22Rv1 (cell line): ENCODE results near the gene PLAGL1.
"Not testable (repeated sequence)": the region's sequence is repeated elsewhere in the genome, so short reads cannot be mapped to it uniquely, and the experiment has no call there.

Experiments used
- H3K27ac ChIP-seq: fragments of 450-650 bp; 2 replicates; pipeline ENCODE4 v1.5.1; 2017
- ZFX ChIP-seq: fragments of 450-650 bp; IDR thresholded peaks from 2 replicates; pipeline ENCODE4 v1.6.1; 2017; ENCODE audit warnings: antibody characterized with exemption, borderline replicate concordance
- TF ChIP-seq, protein P1 (sequence below): fragments of 450-650 bp; IDR thresholded peaks from 2 replicates; pipeline ENCODE4 v1.5.1; 2017; ENCODE audit warnings: mild to moderate bottlenecking

The PLAGL1 gene

DNA sequence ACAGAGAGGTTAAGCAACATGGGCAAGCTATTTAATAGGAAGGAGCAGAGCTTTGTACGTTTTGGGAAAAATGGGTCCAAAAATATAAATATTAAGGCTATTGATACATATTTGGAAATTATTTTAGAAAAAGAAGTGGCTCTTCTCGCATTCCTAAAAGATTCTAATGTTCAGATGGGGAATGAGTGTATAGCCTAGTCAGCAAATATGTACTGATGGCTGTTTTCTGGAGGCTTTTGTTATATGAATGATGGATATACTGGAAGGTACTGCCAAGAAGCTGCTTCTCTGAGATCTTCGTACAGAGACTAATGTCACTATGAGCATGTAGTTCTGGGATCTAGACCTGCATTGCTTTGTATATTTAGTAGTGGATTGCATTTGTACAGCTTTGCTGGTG is 71.7 kb downstream of the PLAGL1 start:
- H3K27ac ChIP-seq: no peak overlapping the region
- no peak for TF ChIP-seq ZFX
- TF ChIP-seq, protein P1, sequence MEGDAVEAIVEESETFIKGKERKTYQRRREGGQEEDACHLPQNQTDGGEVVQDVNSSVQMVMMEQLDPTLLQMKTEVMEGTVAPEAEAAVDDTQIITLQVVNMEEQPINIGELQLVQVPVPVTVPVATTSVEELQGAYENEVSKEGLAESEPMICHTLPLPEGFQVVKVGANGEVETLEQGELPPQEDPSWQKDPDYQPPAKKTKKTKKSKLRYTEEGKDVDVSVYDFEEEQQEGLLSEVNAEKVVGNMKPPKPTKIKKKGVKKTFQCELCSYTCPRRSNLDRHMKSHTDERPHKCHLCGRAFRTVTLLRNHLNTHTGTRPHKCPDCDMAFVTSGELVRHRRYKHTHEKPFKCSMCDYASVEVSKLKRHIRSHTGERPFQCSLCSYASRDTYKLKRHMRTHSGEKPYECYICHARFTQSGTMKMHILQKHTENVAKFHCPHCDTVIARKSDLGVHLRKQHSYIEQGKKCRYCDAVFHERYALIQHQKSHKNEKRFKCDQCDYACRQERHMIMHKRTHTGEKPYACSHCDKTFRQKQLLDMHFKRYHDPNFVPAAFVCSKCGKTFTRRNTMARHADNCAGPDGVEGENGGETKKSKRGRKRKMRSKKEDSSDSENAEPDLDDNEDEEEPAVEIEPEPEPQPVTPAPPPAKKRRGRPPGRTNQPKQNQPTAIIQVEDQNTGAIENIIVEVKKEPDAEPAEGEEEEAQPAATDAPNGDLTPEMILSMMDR: no peak

DNA sequence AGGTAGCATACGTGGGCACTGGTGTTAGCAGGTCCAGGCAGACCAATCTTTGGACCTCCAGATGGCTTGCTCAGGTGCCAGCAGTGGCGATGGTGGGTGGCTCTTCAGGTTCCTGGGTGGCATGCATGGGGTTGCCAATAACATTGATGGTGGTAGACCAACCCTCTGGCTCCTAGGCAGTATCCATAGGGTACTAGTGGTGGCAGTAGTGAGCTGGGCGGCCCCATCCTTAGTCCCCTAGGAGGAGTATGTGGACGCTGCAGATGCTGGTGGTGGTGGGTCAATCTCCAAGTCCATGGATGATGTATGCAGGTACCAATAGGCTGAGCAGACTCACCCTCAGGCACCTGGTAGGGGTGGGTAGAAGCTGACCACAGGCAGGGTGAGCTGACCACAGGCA is 73.2 kb downstream of the PLAGL1 start:
- TF ChIP-seq, protein P1: no peak
- no peak for TF ChIP-seq ZFX
- no peak overlapping the region for H3K27ac ChIP-seq

DNA sequence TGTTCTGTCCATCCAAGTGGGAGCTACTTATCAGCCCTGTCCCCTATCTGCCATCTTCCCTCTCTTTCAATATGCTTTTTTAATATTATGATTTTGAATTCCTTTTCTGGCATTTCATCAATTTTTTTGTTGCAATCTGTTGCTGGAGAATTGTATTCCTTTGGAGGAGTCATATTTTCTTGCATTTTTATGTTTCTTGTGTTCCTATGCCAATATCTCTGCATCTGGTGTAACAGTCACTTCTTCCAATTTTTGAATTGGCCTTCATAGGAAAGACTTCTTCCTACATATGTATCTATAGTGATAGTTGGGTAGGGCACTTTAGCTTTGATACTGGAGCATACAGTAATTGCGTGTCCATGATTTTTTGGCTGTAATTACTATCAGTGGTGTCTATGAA is 73.7 kb downstream of the PLAGL1 start:
- H3K27ac ChIP-seq: no peak overlapping the region
- TF ChIP-seq, protein P1: no peak
- TF ChIP-seq ZFX: no peak

DNA sequence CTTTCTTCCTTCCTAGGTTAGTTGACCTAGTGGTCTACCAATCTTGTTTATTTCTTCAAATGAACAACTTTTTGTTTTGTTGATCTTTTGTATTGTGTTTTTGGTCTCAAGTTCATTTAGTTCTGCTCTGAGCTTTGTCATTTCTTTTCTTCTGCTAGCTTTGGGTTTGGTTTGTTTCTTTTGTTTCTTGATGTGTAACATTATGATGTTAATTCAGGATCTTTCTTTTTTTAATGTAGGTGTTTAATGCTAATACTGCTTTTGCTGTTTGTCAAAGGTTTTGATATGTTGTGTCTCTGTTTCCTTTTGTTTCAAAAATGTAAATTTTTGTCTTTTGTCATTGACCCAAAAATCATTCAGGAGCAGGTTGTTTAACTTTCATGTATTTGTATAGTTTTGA is 78.1 kb downstream of the PLAGL1 start:
- TF ChIP-seq ZFX: no peak
- TF ChIP-seq, protein P1: no peak
- H3K27ac ChIP-seq: no peak overlapping the region

DNA sequence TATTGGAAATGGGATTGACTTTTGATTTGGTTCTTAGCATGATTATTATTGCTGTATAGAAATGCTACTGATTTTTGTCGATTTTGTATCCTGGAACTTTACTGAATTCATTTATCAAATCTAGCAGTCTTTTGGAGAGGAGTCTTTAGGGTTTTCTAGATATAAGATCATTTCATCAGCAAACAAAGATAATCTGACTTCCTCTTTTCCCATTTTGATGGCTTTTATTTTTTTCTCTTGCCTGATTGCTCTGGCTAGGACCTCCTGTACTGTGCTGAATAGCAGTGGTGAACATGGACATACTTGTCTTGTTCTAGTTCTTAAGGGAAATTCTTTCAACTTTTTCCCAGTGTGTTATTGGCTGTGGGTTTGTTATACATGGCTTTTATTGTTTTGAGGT is 79.2 kb downstream of the PLAGL1 start:
- no peak for TF ChIP-seq ZFX
- TF ChIP-seq, protein P1: no peak
- H3K27ac ChIP-seq: no peak overlapping the region

DNA sequence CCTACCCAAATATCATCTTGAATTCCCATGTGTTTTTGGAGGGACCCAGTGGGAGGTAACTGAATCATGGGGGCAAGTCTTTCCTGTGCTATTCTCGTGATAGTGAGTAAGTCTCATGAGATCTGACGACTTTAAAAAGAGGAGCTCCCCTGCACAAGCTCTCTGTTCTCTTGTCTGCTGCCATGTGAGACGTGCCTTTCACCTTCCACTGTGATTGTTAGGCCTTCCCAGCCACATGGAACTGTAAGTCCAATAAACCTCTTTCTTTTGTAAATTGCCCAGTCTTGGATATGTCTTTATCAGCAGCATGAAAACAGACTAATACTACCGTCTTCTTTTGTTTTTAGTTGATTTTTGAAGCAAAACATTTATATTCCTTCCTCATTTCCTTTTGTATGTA is 91.0 kb downstream of the PLAGL1 start:
- not testable (repeated sequence) for H3K27ac ChIP-seq

DNA sequence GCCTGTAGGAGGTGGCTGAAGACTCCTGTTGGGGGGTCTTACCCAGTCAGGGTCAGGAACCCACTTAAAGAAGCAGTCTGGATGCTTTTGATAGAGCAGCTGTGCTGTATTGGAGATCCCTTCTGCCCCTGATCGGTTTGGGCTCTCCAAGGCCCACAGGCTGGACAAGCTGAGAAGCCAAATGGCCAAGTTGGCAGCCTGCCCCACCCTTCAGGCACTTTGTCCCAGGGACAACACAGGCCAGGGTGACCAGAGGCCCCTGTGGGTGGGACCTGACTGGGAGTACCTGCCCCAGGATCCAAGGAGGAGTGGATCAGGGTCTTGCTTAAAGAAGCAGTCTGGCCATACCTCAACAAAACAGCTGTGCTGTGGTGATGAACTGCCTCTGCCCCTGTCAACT is 95.4 kb downstream of the PLAGL1 start:
- H3K27ac ChIP-seq: no peak overlapping the region
- TF ChIP-seq ZFX: no peak
- TF ChIP-seq, protein P1: no peak

DNA sequence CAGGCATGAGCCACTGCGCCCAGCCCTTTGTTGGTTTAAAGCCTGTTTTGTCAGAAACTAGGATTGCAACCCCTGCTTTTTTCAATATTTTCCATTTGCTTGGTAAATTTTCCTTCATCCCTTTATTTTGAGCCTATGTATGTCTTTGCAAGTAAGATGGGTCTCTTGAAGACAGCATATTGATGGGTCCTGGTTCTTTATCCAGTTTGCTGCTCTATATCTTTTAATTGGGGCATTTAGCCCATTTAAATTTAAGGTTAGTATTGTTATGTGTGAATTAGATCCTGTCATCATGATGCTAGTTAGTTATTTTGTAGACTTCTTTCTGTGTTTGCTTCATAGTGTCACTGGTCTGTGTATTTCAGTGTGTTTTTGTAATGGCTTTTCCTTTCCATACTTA is 97.0 kb downstream of the PLAGL1 start:
- TF ChIP-seq, protein P1: no peak
- no peak for TF ChIP-seq ZFX
- no peak overlapping the region for H3K27ac ChIP-seq
